Heart left ventricle (tissue), 16 donors: ENCODE results near the gene AKAP6. TPM values are rescaled to one million over a fixed set of nuclear protein-coding genes. Genes with fewer than 3 reads are reported as not detected.

Experiments used
- ATAC-seq, 4 donors: fragments of 200-7000 bp; cut with Tn5 transposase; one replicate each; pipeline ENCODE4 v1.9.1; 2020 to 2022; ENCODE audit warnings: moderate library complexity in 4 of 4, mild to moderate bottlenecking in 3 of 4, moderate number of reproducible peaks in 1 of 4
- DNase-seq, 5 donors: peaks; one replicate each; pipeline ENCODE4 v3.0.0-alpha.2; 2020
- H3K27ac ChIP-seq, 12 donors: fragments of 200-600 bp; sonication (generic) in 4 of 12; one replicate each; pipeline versions ENCODE4 v1.5.0 to v1.8.0; 2016 to 2022; ENCODE audit warnings: mild to moderate bottlenecking in 2 of 12
- H3K27me3 ChIP-seq, 9 donors: fragments of 200-600 bp; sonication (generic) in 2 of 9; one replicate each; pipeline versions ENCODE4 v1.5.1 to v1.8.0; 2016 to 2022; ENCODE audit warnings: mild to moderate bottlenecking in 3 of 9
- H3K36me3 ChIP-seq, 9 donors: fragments of 200-600 bp; sonication (generic) in 2 of 9; one replicate each; pipeline versions ENCODE4 v1.5.0 to v1.8.0; 2018 to 2022; ENCODE audit warnings: mild to moderate bottlenecking in 2 of 9
- H3K4me1 ChIP-seq, 12 donors: fragments of 200-600 bp; sonication (generic) in 4 of 12; one replicate each; pipeline versions ENCODE4 v1.5.0 to v1.8.0; 2016 to 2022; ENCODE audit warnings: mild to moderate bottlenecking in 3 of 12
- H3K4me3 ChIP-seq, 12 donors: fragments of 200-600 bp; sonication (generic) in 4 of 12; one replicate each; pipeline versions ENCODE4 v1.5.0 to v1.8.0; 2017 to 2022; ENCODE audit warnings: mild to moderate bottlenecking in 9 of 12, moderate library complexity in 4 of 12
- H3K9me3 ChIP-seq, 12 donors: fragments of 200-600 bp; sonication (generic) in 4 of 12; one replicate each; pipeline versions ENCODE4 v1.5.0 to v1.8.0; 2016 to 2022; ENCODE audit warnings: mild to moderate bottlenecking in 1 of 12
- POLR2A ChIP-seq, 2 donors: fragments of 450-650 bp; IDR thresholded peaks; one replicate each; pipeline ENCODE4 v1.6.1; 2017; ENCODE audit warnings: antibody characterized with exemption in 2 of 2, mild to moderate bottlenecking in 2 of 2, moderate library complexity in 2 of 2
- WGBS, 4 donors: extraction: QIAGEN DNeasy Blood & Tissue Kit in 2 of 4; methylation state at CpG; one replicate each; pipeline versions ENCODE4 v1.1.5 to v1.1.7; 2013 to 2018; 5-methylcytosine and 5-hydroxymethylcytosine counted together
- intact Hi-C, 10 donors: fragments of 100-400 bp; cut with DNase I; formaldehyde crosslinking; loops; one replicate each; pipeline versions ENCODE4 v1.11.1 to v1.14.2; 2022
- polyA plus RNA-seq, 2 donors: library from polyadenylated mRNA; stranded (reverse); fragments of 200-250 nt; gene quantifications; one replicate each; pipeline ENCODE4 v1.2.3, GENCODE V29; 2013
- total RNA-seq, 9 donors: library from RNA; depleted of rRNA in 2 of 9; stranded (reverse); fragments of >200 nt in 2 of 9; fragmentation: NEBNext Ultra II Directional in 3 of 9; extraction: Animal tissue kit (Norgen Biotek cat#: 25700) in 3 of 9; gene quantifications; one replicate each; pipeline versions ENCODE4 v1.1.0 to v1.2.4, GENCODE V29; 2016 to 2023
- TF ChIP-seq, protein P1 (sequence below), 12 donors: fragments of 200-600 bp; sonication (generic) in 4 of 12; IDR thresholded peaks; one replicate each; pipeline versions ENCODE4 v1.5.0 to v1.8.0; 2018 to 2022; ENCODE audit warnings: antibody characterized with exemption in 12 of 12, mild to moderate bottlenecking in 5 of 12
- donor health status: ischemic (EF 13 %, LVEDD 7.1; RV severe dilation, severe dysfunction).
- donor health status: healthy with polysubstance abuse.
- donor health status: DM: no; HTN: yes; CAD: no.
- donor health status: DM: no; HTN: no; CAD: no.
- donor health status: ischemic (EF 25% LVEDD 6.9; RV normal size, moderate dysfunction).
- donor health status: ischemic (EF 25% LVEDD 5.7; RV mildly dilated, moderate dysfunction).
- donor health status: healthy.
- donor health status: DM: yes; HTN: yes; CAD: no.
- donor health status: ischemic (EF 35%, LVEDD 5.7; RV mildly dilated, moderate dysfunction).
- donor health status: nonischemic (EF 11% LVEDD 7.7; RV severe dilation, severe dysfunction).
- donor health status: DM: yes; HTN: yes; CAD: no.
- donor health status: PGD.
- donor health status: ischemic (EF 29% LVEDD 5.4; RV normal size, mild dysfunction).
- donor health status: nonischemic (EF 23%, LVEDD 6.1; RV moderate dilation, normal function).

AKAP6 gene
- total and polyA plus RNA-seq, 11 donors, result 20.4 to 303 (median 206) TPM

DNA sequence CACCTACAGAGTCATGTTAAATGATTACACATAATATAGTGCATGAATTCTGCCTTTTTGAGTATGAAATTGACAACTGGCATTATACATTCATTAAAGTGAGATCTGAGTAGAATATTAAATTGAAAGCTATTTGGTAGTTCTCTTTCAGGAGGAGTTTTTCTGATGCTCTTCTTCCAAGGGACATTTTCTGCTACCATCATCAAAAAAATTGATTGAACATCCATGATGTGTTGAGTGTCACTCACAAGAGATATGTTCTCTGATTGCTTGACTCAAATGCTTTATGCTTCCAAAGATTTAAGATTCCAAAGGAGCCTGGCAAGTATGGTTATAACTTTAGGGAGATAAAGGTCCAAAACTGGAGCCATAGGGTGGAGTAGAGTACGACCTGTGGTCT, 64.9 kb downstream of the AKAP6 start:
- Histone ChIP-seq H3K36me3 (no peaks in the 10 kb centered on the region), H3K4me3 (no peak overlapping the region), H3K9me3 (peaks cover 0 to 13% (median 0%) of the 10 kb centered on the region in 12 donors), H3K4me1 (peaks cover 0 to 9% (median 0%) of the 10 kb centered on the region in 12 donors), H3K27me3 (no peaks in the 10 kb centered on the region), H3K27ac (no peak overlapping the region)
- ATAC-seq (no peak), DNase-seq (no peak)
- TF ChIP-seq, protein P1, sequence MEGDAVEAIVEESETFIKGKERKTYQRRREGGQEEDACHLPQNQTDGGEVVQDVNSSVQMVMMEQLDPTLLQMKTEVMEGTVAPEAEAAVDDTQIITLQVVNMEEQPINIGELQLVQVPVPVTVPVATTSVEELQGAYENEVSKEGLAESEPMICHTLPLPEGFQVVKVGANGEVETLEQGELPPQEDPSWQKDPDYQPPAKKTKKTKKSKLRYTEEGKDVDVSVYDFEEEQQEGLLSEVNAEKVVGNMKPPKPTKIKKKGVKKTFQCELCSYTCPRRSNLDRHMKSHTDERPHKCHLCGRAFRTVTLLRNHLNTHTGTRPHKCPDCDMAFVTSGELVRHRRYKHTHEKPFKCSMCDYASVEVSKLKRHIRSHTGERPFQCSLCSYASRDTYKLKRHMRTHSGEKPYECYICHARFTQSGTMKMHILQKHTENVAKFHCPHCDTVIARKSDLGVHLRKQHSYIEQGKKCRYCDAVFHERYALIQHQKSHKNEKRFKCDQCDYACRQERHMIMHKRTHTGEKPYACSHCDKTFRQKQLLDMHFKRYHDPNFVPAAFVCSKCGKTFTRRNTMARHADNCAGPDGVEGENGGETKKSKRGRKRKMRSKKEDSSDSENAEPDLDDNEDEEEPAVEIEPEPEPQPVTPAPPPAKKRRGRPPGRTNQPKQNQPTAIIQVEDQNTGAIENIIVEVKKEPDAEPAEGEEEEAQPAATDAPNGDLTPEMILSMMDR (IDR thresholded peaks at IDR 0.05), result no peak
- no peak for TF ChIP-seq POLR2A (IDR thresholded peaks at IDR 0.05)
- WGBS, 4 donors, result 77 to 84% (median 80%) methylated on average over 1 of the region's 1 CpG
- intact Hi-C loops, result no loop called here

DNA sequence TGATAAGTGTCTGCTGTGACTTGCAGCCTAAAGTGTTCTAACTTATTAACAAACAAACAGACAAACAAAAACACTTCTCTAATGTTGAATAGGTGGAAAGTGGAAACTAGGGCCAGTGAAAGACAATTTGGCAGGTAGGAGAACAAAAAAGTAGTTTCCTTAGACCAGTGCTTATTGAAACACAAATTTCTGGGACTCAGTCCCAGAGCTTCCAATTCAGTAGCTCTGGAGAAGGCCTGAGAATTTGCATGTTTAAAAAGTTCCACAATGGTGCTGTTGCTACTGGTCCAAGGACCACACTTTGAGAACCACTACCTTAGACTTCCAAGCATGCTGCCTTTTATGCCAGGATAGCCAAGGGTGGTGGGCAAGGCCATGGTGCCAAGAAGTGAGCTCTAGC, 67.8 kb downstream of the AKAP6 start:
- no peak for DNase-seq
- ATAC-seq, result no peak
- Histone ChIP-seq H3K4me3 (no peak overlapping the region), H3K36me3 (no peaks in the 10 kb centered on the region), H3K9me3 (peaks cover 0 to 8% (median 0%) of the 10 kb centered on the region in 12 donors), H3K27me3 (no peaks in the 10 kb centered on the region), H3K27ac (no peak overlapping the region), H3K4me1 (peaks cover 0 to 6% (median 0%) of the 10 kb centered on the region in 12 donors)
- TF ChIP-seq POLR2A (IDR thresholded peaks at IDR 0.05), result no peak
- TF ChIP-seq, protein P1 (IDR thresholded peaks at IDR 0.05), result no peak
- intact Hi-C loops, result no loop called here

DNA sequence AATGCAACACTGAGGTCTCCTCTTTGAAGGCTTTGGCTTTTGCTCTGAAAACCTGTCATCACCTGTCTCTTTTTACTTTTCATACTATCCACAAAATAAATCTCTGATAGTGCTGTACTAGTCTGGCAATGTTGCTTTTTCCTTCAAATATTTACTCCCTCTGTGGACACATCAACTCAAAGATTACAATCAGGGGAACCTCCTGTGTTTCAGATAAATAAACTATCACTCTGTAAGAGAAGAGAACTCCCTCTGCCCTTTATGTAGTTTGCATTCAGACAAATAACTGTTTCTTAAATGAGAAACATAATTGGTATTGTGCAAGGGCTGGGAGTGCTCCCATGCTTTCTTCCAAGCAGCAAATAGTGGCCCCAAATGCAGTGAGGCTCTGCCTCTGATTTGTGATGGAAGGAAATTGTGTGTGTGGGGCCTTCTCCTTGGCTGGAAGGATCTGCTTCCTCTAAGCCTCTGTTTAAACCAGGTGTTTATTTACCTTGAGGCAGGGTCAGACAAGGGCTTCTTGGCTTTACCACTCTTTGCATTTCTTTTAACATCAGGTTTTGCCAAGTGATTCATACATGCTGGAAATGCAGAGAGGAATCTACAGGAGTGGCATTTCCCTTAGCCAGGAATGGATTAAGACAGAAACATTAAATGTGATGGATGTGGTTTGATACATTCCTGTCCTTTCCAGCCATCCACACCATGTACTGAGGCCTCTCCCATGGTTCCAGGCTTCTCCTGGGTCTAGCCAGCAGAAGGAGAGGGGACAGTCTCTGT, 69.0 kb downstream of the AKAP6 start:
- Histone ChIP-seq H3K9me3 (no peaks in the 10 kb centered on the region), H3K36me3 (no peaks in the 10 kb centered on the region), H3K4me1 (peaks cover 0 to 6% (median 0%) of the 10 kb centered on the region in 12 donors), H3K27ac (peak overlapping the region in 1 of 12 donors; percentile 23), H3K27me3 (no peaks in the 10 kb centered on the region), H3K4me3 (no peak overlapping the region)
- intact Hi-C loops, result no loop called here
- no peak for DNase-seq
- no peak for ATAC-seq
- TF ChIP-seq, protein P1 (IDR thresholded peaks at IDR 0.05), result no peak
- no peak for TF ChIP-seq POLR2A (IDR thresholded peaks at IDR 0.05)

DNA sequence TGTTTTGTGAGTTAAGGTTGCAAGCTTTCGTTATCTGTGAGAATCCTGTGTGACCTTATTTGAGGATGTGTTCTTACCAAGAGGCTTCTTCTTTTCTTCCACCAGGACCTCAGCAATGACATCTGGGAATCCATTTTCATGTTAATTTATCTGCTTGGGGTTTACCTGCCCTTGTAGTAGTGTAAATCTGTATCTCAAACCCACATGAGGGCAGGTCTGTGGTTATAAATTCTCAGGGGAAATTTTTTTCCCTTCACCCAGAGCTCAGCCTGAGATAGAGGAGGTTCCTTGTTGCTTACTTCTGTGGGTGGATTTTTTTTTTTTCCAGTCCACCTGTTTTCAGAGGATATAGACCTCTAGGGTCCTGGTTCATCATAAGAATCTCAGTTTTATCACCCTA, 70.8 kb downstream of the AKAP6 start:
- TF ChIP-seq, protein P1 (IDR thresholded peaks at IDR 0.05), result no peak
- no peak for TF ChIP-seq POLR2A (IDR thresholded peaks at IDR 0.05)
- no peaks in the 10 kb centered on the region for H3K27me3 ChIP-seq
- H3K4me1 ChIP-seq, result peaks cover 0 to 11% (median 0%) of the 10 kb centered on the region in 12 donors
- no peak for DNase-seq
- intact Hi-C loops, result no loop called here
- H3K36me3 ChIP-seq, result no peaks in the 10 kb centered on the region
- 79 to 84% (median 81%) methylated on average over 1 of the region's 1 CpG for WGBS, 4 donors
- no peak overlapping the region for H3K4me3 ChIP-seq
- H3K27ac ChIP-seq, result no peak overlapping the region
- no peaks in the 10 kb centered on the region for H3K9me3 ChIP-seq
- ATAC-seq, result no peak
